CD8-positive, alpha-beta memory T cell (primary cell): ENCODE measurements around the gene OR14J1. TPM values are rescaled to one million over a fixed set of nuclear protein-coding genes. Genes with fewer than 3 reads are reported as not detected.

Experiments
- polyA plus RNA-seq: library from polyadenylated mRNA; unstranded; fragments of 300-500 nt; fragmentation: Illumina TruSeq; gene quantifications from one replicate; pipeline ENCODE4 v1.2.3, GENCODE V29; 2021
- total RNA-seq, 2 experiments: library from RNA; stranded (reverse); gene quantifications; one replicate each; pipeline ENCODE4 v1.2.3, GENCODE V29; 2021

Gene OR14J1
- total and polyA plus RNA-seq, 3 experiments from 2014 or later, result not detected

Other genes with a start within 250 kb of the OR14J1 start
- not detected for gene OR2B3, start 214.4 kb upstream of the OR14J1 start, total RNA-seq
- not detected for gene OR2B3, start 214.4 kb upstream of the OR14J1 start, polyA plus RNA-seq
- not detected for gene OR2J1, start 202.2 kb upstream of the OR14J1 start, total RNA-seq
- gene OR2J1, start 202.2 kb upstream of the OR14J1 start, polyA plus RNA-seq, result not detected
- gene OR2J3, start 193.6 kb upstream of the OR14J1 start, total RNA-seq, result not detected
- gene OR2J3, start 193.6 kb upstream of the OR14J1 start, polyA plus RNA-seq, result not detected
- gene OR2J2, start 130.8 kb upstream of the OR14J1 start, total RNA-seq, result not detected
- not detected for gene OR2J2, start 130.8 kb upstream of the OR14J1 start, polyA plus RNA-seq
- not detected for gene OR5V1, start 67.2 kb downstream of the OR14J1 start, total RNA-seq
- not detected for gene OR5V1, start 67.2 kb downstream of the OR14J1 start, polyA plus RNA-seq
- not detected for gene OR12D3, start 73.6 kb downstream of the OR14J1 start, total RNA-seq
- not detected for gene OR12D3, start 73.6 kb downstream of the OR14J1 start, polyA plus RNA-seq
- not detected for gene OR12D2, start 93.9 kb downstream of the OR14J1 start, total RNA-seq
- not detected for gene OR12D2, start 93.9 kb downstream of the OR14J1 start, polyA plus RNA-seq
- not detected for gene OR12D1, start 113.2 kb downstream of the OR14J1 start, total RNA-seq
- not detected for gene OR12D1, start 113.2 kb downstream of the OR14J1 start, polyA plus RNA-seq
- gene OR10C1, start 137.6 kb downstream of the OR14J1 start, total RNA-seq, result not detected
- gene OR10C1, start 137.6 kb downstream of the OR14J1 start, polyA plus RNA-seq, result not detected
- not detected for gene OR11A1, start 155.4 kb downstream of the OR14J1 start, total RNA-seq
- gene OR11A1, start 155.4 kb downstream of the OR14J1 start, polyA plus RNA-seq, result not detected
- not detected for gene OR2H1, start 155.5 kb downstream of the OR14J1 start, total RNA-seq
- gene OR2H1, start 155.5 kb downstream of the OR14J1 start, polyA plus RNA-seq, result not detected
- gene MAS1L, start 186.3 kb downstream of the OR14J1 start, total RNA-seq, result not detected
- gene MAS1L, start 186.3 kb downstream of the OR14J1 start, polyA plus RNA-seq, result not detected